Large intestine (tissue), 3 donors: ENCODE results near the gene PTN. TPM values are rescaled to one million over a fixed set of nuclear protein-coding genes. Genes with fewer than 3 reads are reported as not detected.
"Not testable (repeated sequence)": the region's sequence is repeated elsewhere in the genome, so short reads cannot be mapped to it uniquely, and the experiment has no call there.

Experiments
- DNase-seq, 2 donors: peaks; one replicate each; pipeline versions ENCODE4 v3.0.0 to v3.0.0-alpha.2; 2013
- H3K27ac ChIP-seq: one replicate; pipeline ENCODE4 v1.5.1; 2013; ENCODE audit warnings: low read length
- H3K27me3 ChIP-seq: 2 replicates; pipeline ENCODE4 v1.6.1; 2013; ENCODE audit warnings: low read length; ENCODE audit not compliant: control insufficient read depth, insufficient read depth
- H3K36me3 ChIP-seq: 2 replicates; pipeline ENCODE4 v1.6.1; 2013; ENCODE audit warnings: low read length; ENCODE audit not compliant: control insufficient read depth, insufficient read depth
- H3K4me1 ChIP-seq: one replicate; pipeline ENCODE4 v1.6.1; 2013; ENCODE audit warnings: low read length; ENCODE audit not compliant: control insufficient read depth, insufficient read depth
- H3K4me3 ChIP-seq: one replicate; pipeline ENCODE4 v1.5.1; 2013; ENCODE audit warnings: low read length
- H3K9me3 ChIP-seq: one replicate; pipeline ENCODE4 v1.6.1; 2013; ENCODE audit warnings: mild to moderate bottlenecking, low read depth, low read length, moderate library complexity; ENCODE audit not compliant: control insufficient read depth
- WGBS: methylation state at CpG from one replicate; pipeline ENCODE4 v1.1.5; 2013; ENCODE audit warnings: low lambda C conversion rate; ENCODE audit not compliant: insufficient coverage; 5-methylcytosine and 5-hydroxymethylcytosine counted together
- polyA plus RNA-seq: library from polyadenylated mRNA; unstranded; fragments of 120-200 nt; gene quantifications from one replicate; pipeline ENCODE4 v1.2.1, GENCODE V29; 2013

The PTN gene
- polyA plus RNA-seq, 1 donor = 98.3 TPM

GRCh38 chr7:137195996-137196395, 147.5 kb downstream of the PTN start:
- DNase-seq = no peak
- no peaks in the 10 kb centered on the region for H3K36me3 ChIP-seq
- H3K4me1 ChIP-seq = no peaks in the 10 kb centered on the region
- no peaks in the 10 kb centered on the region for H3K9me3 ChIP-seq
- H3K27ac ChIP-seq = no peak overlapping the region
- no peak overlapping the region for H3K4me3 ChIP-seq
- 89% methylated on average over 1 of the region's 2 CpGs for WGBS
- no peaks in the 10 kb centered on the region for H3K27me3 ChIP-seq

GRCh38 chr7:137181619-137182018, 161.9 kb downstream of the PTN start:
- DNase-seq = not testable (repeated sequence)

More at GRCh38 chr7:137181619-137182018, 161.9 kb downstream of the PTN start:
- H3K27me3 ChIP-seq, H3K4me3 ChIP-seq, H3K4me1 ChIP-seq, H3K27ac ChIP-seq, H3K9me3 ChIP-seq, H3K36me3 ChIP-seq: not testable (repeated sequence)
- WGBS = no CpG with 5 or more reads among the region's 25 CpGs
